Activated CD8-positive, alpha-beta memory T cell treated with anti-CD3 and anti-CD28 coated beads, Interleukin-2, amount 50 U/mL, for 1 hour (primary cell): ENCODE data around the gene NUSAP1.
"Not testable (repeated sequence)": the region's sequence is repeated elsewhere in the genome, so short reads cannot be mapped to it uniquely, and the experiment has no call there.

ENCODE experiments used
- DNase-seq: peaks from one replicate; pipeline ENCODE4 v3.0.0-alpha.2; 2020; ENCODE audit errors: extremely low read depth

Gene NUSAP1

DNA sequence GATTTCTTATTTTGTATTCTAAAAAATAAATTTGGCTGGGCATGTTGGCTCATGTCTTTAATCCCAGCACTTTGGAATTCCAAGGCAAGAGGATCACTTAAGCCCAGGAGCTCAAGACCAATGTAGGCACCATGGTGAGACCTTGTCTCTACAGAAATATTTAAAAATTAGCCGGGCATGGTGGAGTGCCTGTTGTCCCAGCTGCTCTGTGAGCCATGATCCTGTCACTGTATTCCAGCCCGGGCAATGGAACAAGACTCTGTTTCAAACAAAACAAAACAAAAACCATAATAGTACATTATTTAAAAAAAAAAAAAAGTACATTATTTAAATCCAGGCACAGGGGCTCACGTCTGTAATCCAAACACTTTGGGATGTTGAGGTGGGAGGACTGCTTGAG is 78.8 kb downstream of the NUSAP1 start:
- no peak for DNase-seq

DNA sequence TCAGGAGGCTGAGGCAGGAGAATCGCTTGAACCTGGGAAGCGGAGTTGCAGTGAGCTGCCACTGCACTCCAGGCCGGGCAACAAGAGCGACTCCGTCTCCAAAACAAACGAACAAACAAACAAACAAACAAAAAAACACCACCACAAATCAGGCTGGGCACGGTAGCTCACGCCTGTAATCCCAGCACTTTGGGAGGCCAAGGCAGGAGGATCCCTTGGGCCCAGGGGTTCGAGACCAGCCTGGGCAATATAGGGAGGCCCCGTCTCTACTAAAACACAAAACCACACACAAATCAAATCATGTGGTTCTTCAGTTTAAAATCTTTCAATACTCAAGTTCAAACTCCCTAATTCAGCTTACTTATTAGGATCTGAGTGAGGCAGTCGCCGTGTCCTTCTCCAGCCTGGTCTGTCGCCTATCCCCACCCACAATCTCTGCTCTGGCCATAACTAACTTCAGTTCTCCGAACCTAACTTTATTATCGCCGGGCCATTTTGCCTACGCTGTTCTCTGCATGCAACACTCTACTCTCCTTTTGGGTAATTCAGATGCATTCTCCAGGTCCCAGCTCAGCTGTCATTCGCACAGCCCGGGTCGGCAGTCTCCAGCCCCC is 83.6 kb downstream of the NUSAP1 start:
- no peak for DNase-seq

GRCh38 chr15:41416742-41417417 is 84.2 kb downstream of the NUSAP1 start, which contains the start of gene RTF1:
RTF1 (plus strand) TSS chr15:41417095; CDS start chr15:41417116, 21 bp downstream.
- peak; percentile 73 for DNase-seq

DNA sequence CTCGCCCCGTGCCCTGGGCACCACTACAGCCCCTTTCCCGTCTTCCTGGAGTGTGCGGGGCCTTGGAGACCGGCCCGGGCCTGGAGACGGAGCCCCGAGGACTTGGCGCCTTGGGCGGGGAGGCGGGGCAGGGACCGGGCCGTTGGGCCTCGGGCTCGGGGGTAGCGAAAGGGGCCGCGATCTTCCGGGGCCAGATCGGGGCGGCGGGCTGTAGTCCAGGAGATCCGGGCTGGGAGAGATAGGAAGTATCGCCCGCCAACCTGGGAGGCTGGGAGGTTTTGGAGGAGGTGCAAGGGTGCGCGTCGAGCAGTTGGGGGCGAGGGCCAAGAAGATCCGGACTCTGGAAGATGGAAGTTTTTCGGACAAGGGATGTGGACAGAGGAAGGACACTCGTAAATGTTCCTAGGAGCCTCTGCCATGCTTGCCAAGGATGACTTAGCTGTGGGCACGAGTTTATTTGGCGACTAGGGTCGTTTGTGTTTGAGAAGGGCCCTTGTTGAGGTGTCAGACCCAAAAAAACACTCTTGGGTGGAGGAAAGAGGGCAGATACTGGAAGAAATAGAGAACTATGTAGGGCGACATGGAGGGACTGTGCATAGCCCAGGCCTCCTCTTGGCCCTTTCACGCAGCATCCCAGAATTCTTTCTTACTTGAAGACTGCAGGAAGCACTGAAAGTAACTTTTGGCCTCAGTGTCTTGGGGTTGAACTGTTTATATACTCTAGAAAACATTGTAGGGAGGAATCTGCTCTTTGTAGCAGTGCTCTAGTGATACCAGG is 84.9 kb downstream of the NUSAP1 start:
- DNase-seq = no peak

GRCh38 chr15:41423979-41424659 is 91.4 kb downstream of the NUSAP1 start:
- no peak for DNase-seq

GRCh38 chr15:41424809-41425208 is 92.1 kb downstream of the NUSAP1 start:
- no peak for DNase-seq

DNA sequence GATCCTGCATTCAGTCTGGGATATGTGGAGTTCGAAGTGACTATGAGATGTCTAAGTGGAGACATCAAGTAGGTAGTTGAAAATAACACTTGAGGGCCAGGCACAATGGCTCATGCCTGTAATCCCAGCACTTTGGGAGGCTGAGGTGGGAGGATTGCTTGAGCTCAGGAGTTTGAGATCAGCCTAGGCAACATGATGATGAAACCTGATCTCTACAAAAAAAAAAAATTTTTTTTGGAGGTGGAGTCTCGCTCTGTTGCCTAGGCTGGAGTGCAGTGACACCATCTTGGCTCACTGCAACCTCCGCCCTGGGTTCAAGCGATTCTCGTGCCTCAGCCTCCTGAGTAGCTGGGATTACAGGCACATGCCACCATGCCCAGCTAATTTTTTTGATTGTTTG is 93.2 kb downstream of the NUSAP1 start:
- DNase-seq = not testable (repeated sequence)

GRCh38 chr15:41429003-41429890 is 96.6 kb downstream of the NUSAP1 start:
- DNase-seq = no peak
